Measurements from ENCODE around the gene SMARCC1. TPM values are rescaled to one million over a fixed set of nuclear protein-coding genes. Genes with fewer than 3 reads are reported as not detected.

Gene SMARCC1
- total and polyA plus RNA-seq, 2 of the 4 experiments (the other 2 are of a cell fraction), result 18.6 to 39.6 TPM

DNA sequence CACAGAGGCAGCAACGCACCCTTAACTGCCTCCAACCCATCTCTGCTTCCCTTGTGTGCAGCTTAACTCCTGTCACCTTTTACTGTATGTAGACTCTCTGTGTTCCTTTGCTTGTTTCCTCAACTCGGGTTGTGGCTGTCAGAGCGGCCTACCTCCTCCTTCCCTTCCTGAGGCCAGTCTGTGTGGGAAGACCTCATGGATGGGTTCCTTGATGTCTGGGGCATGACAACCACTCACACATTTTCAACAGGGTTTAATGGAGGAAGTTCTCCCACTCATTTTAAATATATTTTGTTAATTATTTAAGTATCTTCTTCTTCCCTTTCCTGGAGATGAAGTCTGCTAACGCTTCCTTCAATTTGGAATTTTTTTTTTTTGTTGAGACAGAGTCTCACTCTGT is 201.2 kb downstream of the SMARCC1 start:
- Histone ChIP-seq H4K8ac (ENCODE audit: low read depth in 2 of 2, low read length in 2 of 2) (no peak overlapping the region), H4K20me1 (ENCODE audit: insufficient read depth, low read length) (peaks cover 6% of the 10 kb centered on the region), H3K4me3 (ENCODE audit: insufficient read depth, low read depth, low read length) (no peak overlapping the region), H3K4me2 (ENCODE audit: low read depth, low read length) (no peak overlapping the region), H3K4me1 (ENCODE audit: control insufficient read depth, insufficient read depth, low read length) (no peaks in the 10 kb centered on the region), H2BK5ac (ENCODE audit: low read depth, low read length, poor library complexity, severe bottlenecking) (no peak overlapping the region), H2AK5ac (ENCODE audit: low read depth, low read length) (no peak overlapping the region), H2BK20ac (ENCODE audit: low read depth, low read length) (no peak overlapping the region), H2BK120ac (ENCODE audit: low read depth, low read length) (no peak overlapping the region), H3K27me3 (ENCODE audit: control insufficient read depth, insufficient read depth, low read length) (peaks cover 28% of the 10 kb centered on the region), H4K5ac (ENCODE audit: low read depth, low read length) (no peak overlapping the region), H3K18ac (ENCODE audit: low read depth, low read length) (no peak overlapping the region), H2AFZ (replicated peaks; ENCODE audit: low read length, poor library complexity) (no peak overlapping the region), H3K36me3 (ENCODE audit: control insufficient read depth, insufficient read depth, low read length) (peaks cover 4% of the 10 kb centered on the region), H3K4ac (ENCODE audit: low read depth, low read length) (no peak overlapping the region), H2AK9ac (replicated peaks; ENCODE audit: low read depth, low read length, poor library complexity) (no peak overlapping the region), H3K9me3 (ENCODE audit: control insufficient read depth, insufficient read depth, low read length) (no peaks in the 10 kb centered on the region), H3K14ac (replicated peaks; ENCODE audit: low read depth, low read length) (no peak overlapping the region), H3K23ac (ENCODE audit: low read depth, low read length) (peak overlapping the region; percentile 8; the same call in 1 of the 2 replicates), H3K9ac (ENCODE audit: low read depth, low read length) (no peak overlapping the region), H3K27ac (ENCODE audit: insufficient read depth, low read length) (no peak overlapping the region), H2BK15ac (ENCODE audit: low read depth, low read length) (no peak overlapping the region), H3K79me1 (ENCODE audit: low read depth in 1 of 2, low read length in 2 of 2) (no peaks in the 10 kb centered on the region), H4K91ac (ENCODE audit: insufficient read depth, low read depth, low read length) (no peak overlapping the region), H3K9me1 (ENCODE audit: insufficient read depth, low read length) (no peaks in the 10 kb centered on the region; the same call in none of the 2 replicates), H3K56ac (ENCODE audit: extremely low read depth, insufficient read depth, low read length) (no peak overlapping the region)
- intact Hi-C loops (cut with micrococcal nuclease) (no loop called here), dilution Hi-C loops (cut with HindIII; ENCODE audit: low sequenced_read_pairs, unreplicated experiment) (no loop called here), in situ Hi-C loops (cut with MboI; ENCODE audit: low sequenced_read_pairs) (no loop called here)
- WGBS, 2 experiments (ENCODE audit: extremely low coverage in 2 of 2, insufficient read length in 1 of 2), result no CpG with 5 or more reads among the region's 4 CpGs
- ChIA-PET CTCF (no interaction called here), POLR2A (ENCODE audit: unreplicated experiment) (no interaction called here)
- no TSS peak for BruUV-seq (replicated peaks)
- ATAC-seq (ENCODE audit: low read depth) (no peak), DNase-seq (no peak)
- TF ChIP-seq MXI1 (IDR thresholded peaks at IDR 0.05; ENCODE audit: borderline replicate concordance, low read depth, low read length) (no peak), SMC3 (IDR thresholded peaks at IDR 0.05; ENCODE audit: low read depth, low read length) (no peak), POLR2A (IDR thresholded peaks at IDR 0.05; ENCODE audit: low read depth, low read length) (no peak), BHLHE40 (IDR thresholded peaks at IDR 0.05; ENCODE audit: low read depth, low read length) (no peak), RAD21 (IDR thresholded peaks at IDR 0.05; ENCODE audit: low read length) (no peak), RFX5 (IDR thresholded peaks at IDR 0.05; ENCODE audit: low read depth, low read length) (no peak), MAZ (IDR thresholded peaks at IDR 0.05; ENCODE audit: borderline replicate concordance, low read depth, low read length) (no peak), FOS (IDR thresholded peaks at IDR 0.05; ENCODE audit: low read depth, low read length) (no peak), CHD1 (IDR thresholded peaks at IDR 0.05; ENCODE audit: low read depth, low read length) (no peak), RCOR1 (IDR thresholded peaks at IDR 0.05; ENCODE audit: insufficient replicate concordance, low read length) (no peak), NFE2L2 (IDR thresholded peaks at IDR 0.05; ENCODE audit: low read depth, low read length) (no peak), CEBPB (IDR thresholded peaks at IDR 0.05; ENCODE audit: low read depth, low read length) (no peak), MAFK (IDR thresholded peaks at IDR 0.05; ENCODE audit: low read depth, low read length) (no peak)
- TF ChIP-seq, protein P1, sequence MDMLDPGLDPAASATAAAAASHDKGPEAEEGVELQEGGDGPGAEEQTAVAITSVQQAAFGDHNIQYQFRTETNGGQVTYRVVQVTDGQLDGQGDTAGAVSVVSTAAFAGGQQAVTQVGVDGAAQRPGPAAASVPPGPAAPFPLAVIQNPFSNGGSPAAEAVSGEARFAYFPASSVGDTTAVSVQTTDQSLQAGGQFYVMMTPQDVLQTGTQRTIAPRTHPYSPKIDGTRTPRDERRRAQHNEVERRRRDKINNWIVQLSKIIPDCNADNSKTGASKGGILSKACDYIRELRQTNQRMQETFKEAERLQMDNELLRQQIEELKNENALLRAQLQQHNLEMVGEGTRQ (IDR thresholded peaks at IDR 0.05; ENCODE audit: low read depth, low read length), result no peak
- TF ChIP-seq, protein P2, sequence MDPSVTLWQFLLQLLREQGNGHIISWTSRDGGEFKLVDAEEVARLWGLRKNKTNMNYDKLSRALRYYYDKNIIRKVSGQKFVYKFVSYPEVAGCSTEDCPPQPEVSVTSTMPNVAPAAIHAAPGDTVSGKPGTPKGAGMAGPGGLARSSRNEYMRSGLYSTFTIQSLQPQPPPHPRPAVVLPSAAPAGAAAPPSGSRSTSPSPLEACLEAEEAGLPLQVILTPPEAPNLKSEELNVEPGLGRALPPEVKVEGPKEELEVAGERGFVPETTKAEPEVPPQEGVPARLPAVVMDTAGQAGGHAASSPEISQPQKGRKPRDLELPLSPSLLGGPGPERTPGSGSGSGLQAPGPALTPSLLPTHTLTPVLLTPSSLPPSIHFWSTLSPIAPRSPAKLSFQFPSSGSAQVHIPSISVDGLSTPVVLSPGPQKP (IDR thresholded peaks at IDR 0.05; ENCODE audit: borderline replicate concordance, low read depth, low read length), result no peak
- TF ChIP-seq, protein P3, sequence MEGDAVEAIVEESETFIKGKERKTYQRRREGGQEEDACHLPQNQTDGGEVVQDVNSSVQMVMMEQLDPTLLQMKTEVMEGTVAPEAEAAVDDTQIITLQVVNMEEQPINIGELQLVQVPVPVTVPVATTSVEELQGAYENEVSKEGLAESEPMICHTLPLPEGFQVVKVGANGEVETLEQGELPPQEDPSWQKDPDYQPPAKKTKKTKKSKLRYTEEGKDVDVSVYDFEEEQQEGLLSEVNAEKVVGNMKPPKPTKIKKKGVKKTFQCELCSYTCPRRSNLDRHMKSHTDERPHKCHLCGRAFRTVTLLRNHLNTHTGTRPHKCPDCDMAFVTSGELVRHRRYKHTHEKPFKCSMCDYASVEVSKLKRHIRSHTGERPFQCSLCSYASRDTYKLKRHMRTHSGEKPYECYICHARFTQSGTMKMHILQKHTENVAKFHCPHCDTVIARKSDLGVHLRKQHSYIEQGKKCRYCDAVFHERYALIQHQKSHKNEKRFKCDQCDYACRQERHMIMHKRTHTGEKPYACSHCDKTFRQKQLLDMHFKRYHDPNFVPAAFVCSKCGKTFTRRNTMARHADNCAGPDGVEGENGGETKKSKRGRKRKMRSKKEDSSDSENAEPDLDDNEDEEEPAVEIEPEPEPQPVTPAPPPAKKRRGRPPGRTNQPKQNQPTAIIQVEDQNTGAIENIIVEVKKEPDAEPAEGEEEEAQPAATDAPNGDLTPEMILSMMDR (conservative IDR thresholded peaks at IDR 0.05; ENCODE audit: low read depth, low read length), result no peak
